ENCODE data around the gene AQP6.

Gene AQP6

GRCh38 chr12:49972641-49973360 is at the start of gene AQP6:
Gene AQP6 (plus strand): TSS chr12:49972947. CDS start chr12:49973174, 227 bp downstream.
- in situ Hi-C loops (cut with MboI; ENCODE audit: low sequenced_read_pairs): loop anchor here (5.0 to 10.0 kb wide), 2 partner anchors 84 to 202 kb away; partner anchors contain the start of gene ASIC1

GRCh38 chr12:49923035-49923644 is 49.6 kb upstream of the AQP6 start:
- in situ Hi-C loops (cut with MboI; ENCODE audit: low sequenced_read_pairs): no loop called here

- in situ Hi-C loops (cut with MboI; ENCODE audit: low sequenced_read_pairs): no loop called here
These were observed 48.7 kb upstream of the AQP6 start for GRCh38 chr12:49923880-49924556.

- in situ Hi-C loops (cut with MboI; ENCODE audit: low sequenced_read_pairs): no loop called here
These were observed 48.0 kb upstream of the AQP6 start for GRCh38 chr12:49924628-49925246.

GRCh38 chr12:49925433-49926204 is 47.1 kb upstream of the AQP6 start:
- in situ Hi-C loops (cut with MboI; ENCODE audit: low sequenced_read_pairs): no loop called here

GRCh38 chr12:49928471-49928870 is 44.3 kb upstream of the AQP6 start:
- in situ Hi-C loops (cut with MboI; ENCODE audit: low sequenced_read_pairs): no loop called here

GRCh38 chr12:49929581-49929980 is 43.2 kb upstream of the AQP6 start:
- in situ Hi-C loops (cut with MboI; ENCODE audit: low sequenced_read_pairs): no loop called here

GRCh38 chr12:49930515-49931288 is 42.0 kb upstream of the AQP6 start:
- in situ Hi-C loops (cut with MboI; ENCODE audit: low sequenced_read_pairs): no loop called here

- in situ Hi-C loops (cut with MboI; ENCODE audit: low sequenced_read_pairs): no loop called here
These were observed 40.7 kb upstream of the AQP6 start for GRCh38 chr12:49932023-49932422.

- in situ Hi-C loops (cut with MboI; ENCODE audit: low sequenced_read_pairs): no loop called here
These were observed 40.1 kb upstream of the AQP6 start for GRCh38 chr12:49932533-49933130.

GRCh38 chr12:49933796-49934195 is 39.0 kb upstream of the AQP6 start:
- in situ Hi-C loops (cut with MboI; ENCODE audit: low sequenced_read_pairs): no loop called here

GRCh38 chr12:49934505-49934904 is 38.2 kb upstream of the AQP6 start:
- in situ Hi-C loops (cut with MboI; ENCODE audit: low sequenced_read_pairs): no loop called here

- in situ Hi-C loops (cut with MboI; ENCODE audit: low sequenced_read_pairs): no loop called here
These were observed 35.8 kb upstream of the AQP6 start for GRCh38 chr12:49936925-49937324.

GRCh38 chr12:49937639-49938300 is 35.0 kb upstream of the AQP6 start:
- in situ Hi-C loops (cut with MboI; ENCODE audit: low sequenced_read_pairs): no loop called here

GRCh38 chr12:49939307-49939706 is 33.4 kb upstream of the AQP6 start:
- in situ Hi-C loops (cut with MboI; ENCODE audit: low sequenced_read_pairs): no loop called here

GRCh38 chr12:49939707-49940106 is 33.0 kb upstream of the AQP6 start:
- in situ Hi-C loops (cut with MboI; ENCODE audit: low sequenced_read_pairs): no loop called here

- in situ Hi-C loops (cut with MboI; ENCODE audit: low sequenced_read_pairs): no loop called here
These were observed 30.9 kb upstream of the AQP6 start for GRCh38 chr12:49941556-49942511.

GRCh38 chr12:49942512-49942893 is 30.2 kb upstream of the AQP6 start:
- in situ Hi-C loops (cut with MboI; ENCODE audit: low sequenced_read_pairs): no loop called here
